ENCODE data around the gene DNAJB8.
A peak's percentile ranks its signal among the peaks of the same experiment; 100 is the strongest.

DNAJB8 gene

GRCh38 chr3:128487813-128488635 is 21.3 kb upstream of the DNAJB8 start:
- TF ChIP-seq CTCF (conservative IDR thresholded peaks at IDR 0.05; ENCODE audit: control insufficient read depth, insufficient read depth, low read depth, low read length): no peak
- peak; percentile 65 for DNase-seq (ENCODE audit: low read depth)
- H3K4me3 ChIP-seq (ENCODE audit: control insufficient read depth, low read depth, low read length): peak overlapping the region; percentile 29

GRCh38 chr3:128487538-128487812 is 20.8 kb upstream of the DNAJB8 start:
- no peak for TF ChIP-seq CTCF (conservative IDR thresholded peaks at IDR 0.05; ENCODE audit: control insufficient read depth, insufficient read depth, low read depth, low read length)
- H3K4me3 ChIP-seq (ENCODE audit: control insufficient read depth, low read depth, low read length): peak overlapping the region; percentile 29
- no peak for DNase-seq (ENCODE audit: low read depth)

- H3K4me3 ChIP-seq (ENCODE audit: control insufficient read depth, low read depth, low read length): peak overlapping the region; percentile 29
- no peak for TF ChIP-seq CTCF (conservative IDR thresholded peaks at IDR 0.05; ENCODE audit: control insufficient read depth, insufficient read depth, low read depth, low read length)
- DNase-seq (ENCODE audit: low read depth): no peak
Measured at GRCh38 chr3:128486681-128487537, 20.2 kb upstream of the DNAJB8 start.

- TF ChIP-seq CTCF (conservative IDR thresholded peaks at IDR 0.05; ENCODE audit: control insufficient read depth, insufficient read depth, low read depth, low read length): no peak
- DNase-seq (ENCODE audit: low read depth): no peak
- H3K4me3 ChIP-seq (ENCODE audit: control insufficient read depth, low read depth, low read length): no peak overlapping the region
Measured at GRCh38 chr3:128486205-128486628, 19.5 kb upstream of the DNAJB8 start.

GRCh38 chr3:128485282-128486204 is 18.9 kb upstream of the DNAJB8 start:
- H3K4me3 ChIP-seq (ENCODE audit: control insufficient read depth, low read depth, low read length): no peak overlapping the region
- TF ChIP-seq CTCF (conservative IDR thresholded peaks at IDR 0.05; ENCODE audit: control insufficient read depth, insufficient read depth, low read depth, low read length): no peak
- DNase-seq (ENCODE audit: low read depth): no peak

All from fibroblast of mammary gland (primary cell).